Stomach (tissue), 4 donors: ENCODE measurements around the gene FGF7.

Source experiments
- EP300 ChIP-seq: sonication (generic); formaldehyde crosslinking; IDR thresholded peaks from one replicate; pipeline ENCODE4 v1.6.1; 2017; ENCODE audit warnings: antibody characterized with exemption
- POLR2A ChIP-seq, 4 donors: fragments of 450-650 bp; IDR thresholded peaks; one replicate each; pipeline ENCODE4 v1.6.1; 2016; ENCODE audit warnings: antibody characterized with exemption in 4 of 4, control low read depth in 2 of 4, mild to moderate bottlenecking in 1 of 4, moderate library complexity in 1 of 4
- POLR2AphosphoS5 ChIP-seq, 3 donors: sonication (generic); formaldehyde crosslinking; IDR thresholded peaks; one replicate each; pipeline ENCODE4 v1.6.1; 2016; ENCODE audit warnings: antibody characterized with exemption in 3 of 3
- TF ChIP-seq, protein P1 (sequence below), 7 experiments: fragments of 450-650 bp in 4 of 7; fragments of 200-600 bp in 3 of 7; sonication (generic) in 3 of 7; IDR thresholded peaks; one replicate each; pipeline ENCODE4 v1.5.1; 2016 to 2019; ENCODE audit warnings: antibody characterized with exemption in 7 of 7, control low read depth in 2 of 7, mild to moderate bottlenecking in 1 of 7

DNA sequence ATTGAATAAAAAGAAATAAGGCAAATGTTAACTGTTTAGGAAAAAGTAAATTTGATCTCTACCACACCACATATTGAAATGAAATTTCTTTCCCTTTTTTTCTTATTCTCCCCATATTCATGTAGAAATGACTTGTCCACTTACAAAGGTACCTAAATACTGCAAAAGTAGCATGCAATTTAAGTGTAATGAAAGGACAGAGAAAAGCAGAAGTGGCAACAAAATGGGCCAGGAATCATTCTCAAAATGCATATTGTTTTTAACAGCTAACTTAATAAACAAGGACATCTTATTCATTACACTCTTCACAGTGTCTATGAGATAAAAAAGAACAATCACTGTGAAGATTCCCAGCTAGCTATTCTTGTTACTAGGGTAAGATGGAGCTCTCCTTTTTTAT, 40.6 kb upstream of the FGF7 start:
- TF ChIP-seq, protein P1, sequence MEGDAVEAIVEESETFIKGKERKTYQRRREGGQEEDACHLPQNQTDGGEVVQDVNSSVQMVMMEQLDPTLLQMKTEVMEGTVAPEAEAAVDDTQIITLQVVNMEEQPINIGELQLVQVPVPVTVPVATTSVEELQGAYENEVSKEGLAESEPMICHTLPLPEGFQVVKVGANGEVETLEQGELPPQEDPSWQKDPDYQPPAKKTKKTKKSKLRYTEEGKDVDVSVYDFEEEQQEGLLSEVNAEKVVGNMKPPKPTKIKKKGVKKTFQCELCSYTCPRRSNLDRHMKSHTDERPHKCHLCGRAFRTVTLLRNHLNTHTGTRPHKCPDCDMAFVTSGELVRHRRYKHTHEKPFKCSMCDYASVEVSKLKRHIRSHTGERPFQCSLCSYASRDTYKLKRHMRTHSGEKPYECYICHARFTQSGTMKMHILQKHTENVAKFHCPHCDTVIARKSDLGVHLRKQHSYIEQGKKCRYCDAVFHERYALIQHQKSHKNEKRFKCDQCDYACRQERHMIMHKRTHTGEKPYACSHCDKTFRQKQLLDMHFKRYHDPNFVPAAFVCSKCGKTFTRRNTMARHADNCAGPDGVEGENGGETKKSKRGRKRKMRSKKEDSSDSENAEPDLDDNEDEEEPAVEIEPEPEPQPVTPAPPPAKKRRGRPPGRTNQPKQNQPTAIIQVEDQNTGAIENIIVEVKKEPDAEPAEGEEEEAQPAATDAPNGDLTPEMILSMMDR (IDR thresholded peaks at IDR 0.05) = no peak
- TF ChIP-seq POLR2A (IDR thresholded peaks at IDR 0.05) (no peak), EP300 (no peak), POLR2AphosphoS5 (IDR thresholded peaks at IDR 0.05) (no peak)
